Ramos (cell line): ENCODE results near the gene ABCA8.
"Not testable (repeated sequence)": the region's sequence is repeated elsewhere in the genome, so short reads cannot be mapped to it uniquely, and the experiment has no call there.

Experiments used
- in situ Hi-C: fragments of 300-500 bp; cut with MboI; formaldehyde crosslinking; loops from one replicate; pipeline ENCODE4 v1.14.3; 2022; ENCODE audit warnings: low sequenced_read_pairs; ENCODE audit not compliant: unreplicated experiment

Gene ABCA8

DNA sequence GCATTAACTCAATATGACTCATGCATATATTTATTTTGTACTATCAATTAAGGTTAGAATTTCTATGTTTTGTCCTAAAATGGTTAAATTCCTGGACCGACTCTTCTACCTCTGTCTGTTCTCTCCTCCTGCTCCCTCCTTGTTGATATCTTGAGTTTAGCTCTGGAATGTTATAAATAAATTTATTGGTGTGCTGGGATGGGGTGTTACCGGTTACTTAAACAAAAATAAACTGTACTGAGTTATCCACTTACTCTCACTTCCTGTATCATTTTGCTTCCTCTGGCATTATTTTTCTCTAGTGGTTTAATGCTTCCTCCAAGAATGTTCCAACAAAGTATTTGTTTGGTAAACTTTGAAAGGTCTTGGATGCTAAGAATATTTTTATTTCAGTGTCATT, 120.1 kb downstream of the ABCA8 start:
- in situ Hi-C loops = no loop called here

DNA sequence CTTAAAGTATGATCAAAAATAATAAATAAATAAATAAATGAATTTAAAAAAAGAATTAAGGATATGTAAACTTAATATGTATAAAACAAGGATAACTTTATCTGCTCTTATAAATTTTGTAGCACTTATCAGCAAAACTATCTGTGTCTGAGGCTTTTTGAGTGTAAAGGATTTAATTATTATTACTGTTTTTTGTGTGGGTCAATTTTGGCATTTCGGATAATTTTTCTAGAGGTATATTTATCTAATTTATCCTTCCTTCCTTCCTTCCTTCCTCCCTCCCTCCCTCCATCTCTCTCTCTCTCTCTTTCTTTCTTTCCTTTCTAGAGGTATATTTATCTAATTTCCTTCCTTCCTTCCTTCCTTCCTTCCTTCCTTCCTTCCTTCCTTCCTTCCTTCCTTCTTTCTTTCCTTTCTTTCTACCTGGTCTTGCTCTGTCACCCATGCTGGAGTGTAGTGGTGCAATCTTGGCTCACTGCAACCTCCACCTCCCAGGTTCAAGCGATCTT, 120.8 kb downstream of the ABCA8 start:
- in situ Hi-C loops = no loop called here

DNA sequence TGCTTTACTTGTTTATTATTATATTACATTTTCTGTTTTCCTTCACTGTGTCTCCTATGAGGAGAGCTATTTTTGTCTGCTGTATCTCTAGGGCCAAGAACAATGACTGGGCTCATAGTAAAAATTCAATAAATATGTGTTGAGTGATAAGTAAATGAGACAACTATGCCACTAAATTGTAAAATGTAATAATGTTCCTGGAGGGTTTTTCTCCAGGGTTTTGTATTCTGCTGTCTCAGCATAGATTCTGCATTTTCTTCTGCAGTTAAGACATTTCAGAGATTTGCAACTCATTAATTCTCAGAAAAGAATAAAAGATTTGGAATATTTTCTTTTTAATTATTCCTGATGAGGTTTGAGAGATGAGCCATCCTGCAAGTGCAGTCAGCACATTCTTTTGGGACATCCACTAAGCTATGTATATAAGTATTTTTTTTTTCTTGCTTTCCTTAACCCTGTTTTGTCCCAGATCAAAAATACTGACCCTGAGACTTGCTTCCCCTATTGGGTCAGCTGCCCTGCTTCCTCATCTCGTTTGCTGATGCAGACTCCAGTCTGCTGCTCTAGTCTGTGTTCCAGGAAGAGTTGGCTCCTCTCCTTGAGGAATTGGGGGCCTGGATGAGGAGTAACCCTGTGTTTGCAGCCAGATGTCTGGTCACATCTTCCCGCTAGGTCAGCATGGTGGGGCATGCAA, 122.9 kb downstream of the ABCA8 start:
- in situ Hi-C loops = no loop called here

DNA sequence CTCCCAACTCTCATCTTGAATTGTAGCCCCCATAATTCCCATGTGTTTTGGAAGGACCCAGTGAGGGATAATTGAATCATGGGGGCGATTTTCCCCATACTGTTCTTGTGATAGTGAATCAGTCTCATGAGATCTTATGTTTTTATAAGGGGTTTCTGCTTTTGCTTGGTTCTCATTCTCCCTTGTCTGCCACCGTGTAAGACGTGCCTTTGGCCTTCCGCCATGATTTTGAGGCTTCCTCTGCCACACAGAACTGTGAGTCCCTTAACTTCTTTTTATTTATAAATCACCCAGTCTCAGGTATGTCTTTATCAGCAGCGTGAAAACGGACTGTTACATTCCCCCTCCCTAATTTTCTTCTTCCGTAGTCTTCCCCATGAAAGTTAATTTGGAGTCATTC, 124.0 kb downstream of the ABCA8 start:
- in situ Hi-C loops = no loop called here

DNA sequence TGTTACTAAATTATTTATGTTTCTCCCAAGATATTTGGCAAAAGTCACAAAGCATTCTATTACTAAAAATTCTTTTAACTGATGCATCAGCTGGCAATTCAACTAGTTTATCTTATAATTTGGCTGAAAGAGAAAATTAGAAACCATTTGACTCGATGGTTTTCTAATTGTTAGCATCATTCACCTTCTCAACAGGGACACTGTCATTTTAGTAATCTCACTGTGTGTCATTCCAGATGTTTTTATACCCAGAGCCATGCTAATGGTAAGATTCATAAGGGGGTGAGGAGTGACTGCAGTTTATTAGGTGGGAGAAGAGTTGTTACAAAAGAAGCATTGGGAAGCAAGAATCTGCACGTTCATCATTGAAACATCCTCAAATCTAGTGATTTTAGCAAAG, 124.9 kb downstream of the ABCA8 start:
- in situ Hi-C loops = no loop called here

DNA sequence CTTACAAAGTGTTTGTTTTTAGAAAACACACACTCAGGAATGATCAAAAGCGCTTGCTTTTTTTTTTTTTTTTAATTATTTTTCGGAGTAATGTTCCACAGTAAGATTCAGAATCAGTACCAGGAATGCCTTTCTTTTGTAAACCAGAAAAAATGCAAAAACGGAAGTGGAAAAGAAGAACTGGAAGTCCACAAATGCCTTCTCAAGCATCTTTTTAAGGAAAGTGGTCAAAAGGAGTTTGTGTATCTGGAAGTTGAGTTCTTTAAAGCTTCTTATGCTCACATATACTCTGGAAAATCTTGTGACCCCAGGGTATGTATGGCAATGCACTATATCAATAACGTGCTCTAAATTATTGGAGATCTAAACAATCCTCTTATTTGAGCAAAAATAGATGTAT, 126.0 kb downstream of the ABCA8 start:
- in situ Hi-C loops = no loop called here

GRCh38 chr17:68824707-68825106, 130.5 kb downstream of the ABCA8 start:
- in situ Hi-C loops = no loop called here

GRCh38 chr17:68824185-68824584, 131.0 kb downstream of the ABCA8 start:
- in situ Hi-C loops = not testable (repeated sequence)

DNA sequence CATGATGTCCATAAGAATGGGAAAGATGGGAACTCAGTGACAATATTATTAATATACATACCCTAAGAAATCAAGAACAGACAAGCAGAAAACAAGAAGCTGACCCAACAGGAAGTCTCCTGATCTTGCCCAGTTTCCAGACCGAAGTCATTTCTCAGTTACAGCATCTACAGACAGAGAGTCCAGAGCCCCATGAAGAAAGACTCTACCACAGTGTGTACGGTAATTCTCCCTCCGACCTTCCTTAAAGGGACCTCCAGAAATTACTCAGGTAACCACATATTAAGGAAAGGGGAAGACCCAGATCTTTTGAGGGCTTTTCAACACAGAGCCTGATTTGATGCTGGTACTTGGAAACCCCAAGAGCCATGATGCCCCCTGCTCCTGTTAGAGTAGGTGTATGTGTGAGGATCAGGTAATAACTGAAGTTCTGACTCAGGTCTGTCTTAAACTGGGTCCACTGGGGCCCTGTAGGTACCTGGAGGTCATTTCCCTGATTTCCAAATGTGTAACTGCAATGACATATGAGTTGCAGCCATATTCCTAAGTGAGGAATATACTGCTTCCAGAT, 132.4 kb downstream of the ABCA8 start:
- in situ Hi-C loops = no loop called here

- in situ Hi-C loops = no loop called here
These were observed 133.1 kb downstream of the ABCA8 start for GRCh38 chr17:68821860-68822696.

DNA sequence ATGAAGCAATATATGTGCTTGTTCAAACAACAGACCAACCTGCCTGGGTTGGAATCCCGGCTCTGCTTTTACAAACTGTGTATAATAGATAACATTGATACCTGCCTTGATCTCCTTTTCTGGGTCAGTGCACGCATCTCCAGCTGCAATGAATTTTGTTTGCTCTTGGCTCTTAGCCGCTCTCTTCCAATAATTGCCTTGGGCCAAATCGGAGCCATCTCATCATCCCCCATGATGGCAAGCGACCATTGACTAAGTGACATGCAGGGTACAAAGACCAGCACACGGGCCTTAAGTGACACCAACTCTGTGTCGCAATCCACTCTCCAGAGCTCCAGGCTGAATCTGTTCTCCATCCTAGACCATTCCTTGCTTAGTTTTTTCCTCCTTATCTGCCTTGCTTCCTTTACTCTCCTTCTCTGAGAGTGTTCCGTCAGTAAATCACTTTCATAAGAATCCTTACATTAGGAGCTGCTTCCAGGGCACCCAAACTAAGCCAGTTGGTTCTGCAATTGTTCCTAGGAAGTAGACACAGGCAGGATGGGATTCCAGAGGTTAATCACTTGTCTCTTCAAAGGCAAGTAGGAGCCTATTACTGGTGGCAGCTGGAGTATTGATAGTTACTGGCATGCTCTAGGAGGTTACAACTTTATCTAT, 134.2 kb downstream of the ABCA8 start:
- in situ Hi-C loops = no loop called here

DNA sequence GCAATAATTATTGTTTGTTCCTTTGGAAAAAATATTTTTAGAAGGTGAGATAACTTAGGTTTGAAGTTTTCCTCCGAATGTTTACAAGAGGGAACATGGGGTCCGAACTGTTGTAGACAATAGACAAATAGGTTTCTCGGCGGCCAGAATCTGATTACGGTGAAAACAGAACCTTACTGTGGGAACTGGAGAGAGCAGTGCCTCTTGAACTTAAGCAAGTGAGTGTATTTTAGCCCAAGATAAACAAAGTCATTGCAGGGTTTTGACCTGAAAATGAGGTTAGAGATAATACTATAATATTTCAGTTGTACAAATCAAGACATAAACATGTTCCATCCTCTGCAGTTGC, 134.7 kb downstream of the ABCA8 start:
- in situ Hi-C loops = no loop called here

GRCh38 chr17:68819465-68819864, 135.7 kb downstream of the ABCA8 start:
- in situ Hi-C loops = no loop called here
